ENCODE measurements around the gene ABCE1. TPM values are rescaled to one million over a fixed set of nuclear protein-coding genes. Genes with fewer than 3 reads are reported as not detected.
"Not testable (repeated sequence)": the region's sequence is repeated elsewhere in the genome, so short reads cannot be mapped to it uniquely, and the experiment has no call there.

ABCE1 gene
- total and polyA plus RNA-seq, 8 donors, result 35.1 to 91.9 (median 78.6) TPM

DNA sequence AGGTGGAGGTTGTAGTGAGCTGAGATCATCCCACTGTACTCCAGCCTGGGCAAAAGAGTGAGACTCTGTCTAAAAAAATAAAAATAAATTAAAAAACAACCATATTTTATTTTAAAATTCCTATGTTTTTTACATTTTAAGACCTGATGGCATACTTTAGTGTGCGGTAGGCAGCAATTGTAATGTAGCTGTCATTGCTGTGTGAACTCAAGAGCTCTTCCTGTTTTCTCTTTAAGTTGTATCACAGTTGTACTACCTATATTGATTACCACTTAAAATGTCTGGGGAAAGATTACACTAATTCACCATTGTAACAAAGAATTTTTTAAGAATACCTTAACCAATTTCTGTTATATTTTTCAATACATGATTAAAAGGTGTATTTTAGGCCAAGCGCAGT is 27.3 kb downstream of the ABCE1 start:
- ATAC-seq (no peak), DNase-seq (no peak)
- intact Hi-C loops (cut with DNase I), result no loop called here
- H3K4me3 ChIP-seq, result no peak overlapping the region
- peaks cover 0 to 88% of the 10 kb centered on the region in 2 donors for H3K36me3 ChIP-seq
- H3K27me3 ChIP-seq, result no peaks in the 10 kb centered on the region
- no peaks in the 10 kb centered on the region for H3K4me1 ChIP-seq
- no peak overlapping the region for H3K27ac ChIP-seq
- H3K9me3 ChIP-seq, result no peaks in the 10 kb centered on the region
- TF ChIP-seq, protein P1, sequence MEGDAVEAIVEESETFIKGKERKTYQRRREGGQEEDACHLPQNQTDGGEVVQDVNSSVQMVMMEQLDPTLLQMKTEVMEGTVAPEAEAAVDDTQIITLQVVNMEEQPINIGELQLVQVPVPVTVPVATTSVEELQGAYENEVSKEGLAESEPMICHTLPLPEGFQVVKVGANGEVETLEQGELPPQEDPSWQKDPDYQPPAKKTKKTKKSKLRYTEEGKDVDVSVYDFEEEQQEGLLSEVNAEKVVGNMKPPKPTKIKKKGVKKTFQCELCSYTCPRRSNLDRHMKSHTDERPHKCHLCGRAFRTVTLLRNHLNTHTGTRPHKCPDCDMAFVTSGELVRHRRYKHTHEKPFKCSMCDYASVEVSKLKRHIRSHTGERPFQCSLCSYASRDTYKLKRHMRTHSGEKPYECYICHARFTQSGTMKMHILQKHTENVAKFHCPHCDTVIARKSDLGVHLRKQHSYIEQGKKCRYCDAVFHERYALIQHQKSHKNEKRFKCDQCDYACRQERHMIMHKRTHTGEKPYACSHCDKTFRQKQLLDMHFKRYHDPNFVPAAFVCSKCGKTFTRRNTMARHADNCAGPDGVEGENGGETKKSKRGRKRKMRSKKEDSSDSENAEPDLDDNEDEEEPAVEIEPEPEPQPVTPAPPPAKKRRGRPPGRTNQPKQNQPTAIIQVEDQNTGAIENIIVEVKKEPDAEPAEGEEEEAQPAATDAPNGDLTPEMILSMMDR (IDR thresholded peaks at IDR 0.05), result no peak

DNA sequence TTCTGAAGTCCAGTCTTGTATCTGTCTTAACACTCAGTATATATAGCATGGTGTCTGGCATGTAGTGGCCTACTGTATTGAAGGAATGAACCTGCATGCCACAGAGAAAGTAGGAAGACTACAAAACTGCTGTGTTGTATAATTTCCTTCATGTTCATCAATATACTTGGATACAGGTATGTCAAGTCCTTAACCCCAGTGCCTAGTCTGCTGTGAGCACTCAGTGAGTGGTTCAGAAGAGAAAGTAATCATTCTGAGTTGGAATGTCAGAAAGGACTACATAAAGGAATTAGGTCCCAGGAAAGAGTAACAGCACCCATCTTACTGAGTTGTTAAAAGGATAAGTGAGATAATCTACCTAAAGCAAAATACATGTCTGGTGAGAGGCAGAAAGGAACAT is 32.0 kb downstream of the ABCE1 start:
- TF ChIP-seq, protein P1 (IDR thresholded peaks at IDR 0.05), result no peak
- Histone ChIP-seq H3K4me1 (peaks cover 12 to 17% of the 10 kb centered on the region in 2 donors), H3K36me3 (peaks cover 0 to 45% of the 10 kb centered on the region in 2 donors), H3K4me3 (no peak overlapping the region), H3K27ac (peak overlapping the region; percentile 3 to 51), H3K27me3 (no peaks in the 10 kb centered on the region), H3K9me3 (no peaks in the 10 kb centered on the region)
- intact Hi-C loops (cut with DNase I), result no loop called here
- DNase-seq, result no peak
- ATAC-seq, result no peak

DNA sequence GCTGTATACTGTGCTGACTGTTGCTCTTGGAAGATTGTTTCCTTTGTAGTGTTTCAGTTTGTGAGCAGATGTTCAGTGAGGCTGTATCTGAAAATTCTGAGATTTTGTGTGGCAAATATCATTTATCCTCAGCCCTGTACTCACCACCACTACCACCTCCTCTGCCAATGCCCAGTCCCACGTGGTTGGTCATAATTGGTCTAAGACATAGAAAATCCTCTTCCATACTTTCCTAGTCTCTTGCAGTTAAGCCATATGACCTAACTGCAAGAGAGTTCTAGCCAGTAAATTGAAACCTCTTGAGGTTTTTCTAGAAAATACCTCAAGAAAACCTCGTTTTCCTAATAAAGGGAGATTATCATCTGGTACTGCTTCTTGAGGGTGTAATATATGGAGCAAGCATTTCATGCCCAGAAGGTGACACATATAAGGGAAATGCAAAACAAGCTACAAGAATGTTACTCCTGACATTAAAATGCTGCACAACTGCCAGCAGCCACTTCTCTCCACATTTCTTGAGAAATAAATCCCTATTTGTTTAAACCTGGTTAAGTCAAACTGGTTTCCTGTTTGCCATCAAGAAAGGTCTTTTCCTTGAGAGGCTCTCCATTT is 32.8 kb downstream of the ABCE1 start:
- Histone ChIP-seq H3K9me3 (no peaks in the 10 kb centered on the region), H3K27me3 (no peaks in the 10 kb centered on the region), H3K36me3 (peaks cover 0 to 37% of the 10 kb centered on the region in 2 donors), H3K27ac (peak overlapping the region; percentile 3 to 51), H3K4me1 (peaks cover 12 to 17% of the 10 kb centered on the region in 2 donors), H3K4me3 (no peak overlapping the region)
- intact Hi-C loops (cut with DNase I), result no loop called here
- ATAC-seq (peak; percentile 78), DNase-seq (peak in 1 of 4 donors; percentile 41)
- TF ChIP-seq, protein P1 (IDR thresholded peaks at IDR 0.05), result no peak

DNA sequence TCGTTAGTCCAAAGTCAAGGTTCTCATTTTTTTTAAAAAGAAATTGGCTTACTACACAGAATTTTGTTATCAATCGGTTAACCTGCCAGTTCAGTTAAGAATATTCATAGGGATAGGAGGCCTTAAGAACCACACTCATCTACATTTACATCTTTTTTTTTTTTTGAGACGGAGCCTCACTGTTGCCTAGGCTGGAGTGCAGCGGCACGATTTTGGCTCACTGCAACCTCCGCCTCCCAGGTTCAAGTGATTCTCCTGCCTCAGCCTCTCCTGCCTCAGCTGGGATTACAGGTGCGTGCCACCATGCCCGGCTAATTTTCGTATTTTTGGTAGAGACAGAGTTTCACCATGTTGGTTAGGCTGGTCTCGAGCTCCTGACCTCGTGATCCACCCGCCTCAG is 33.7 kb downstream of the ABCE1 start:
- H3K9me3 ChIP-seq, result no peaks in the 10 kb centered on the region
- H3K27me3 ChIP-seq, result no peaks in the 10 kb centered on the region
- H3K4me3 ChIP-seq, result no peak overlapping the region
- ATAC-seq, result no peak
- DNase-seq, result no peak
- intact Hi-C loops (cut with DNase I), result no loop called here
- peak overlapping the region; percentile 3 to 51 for H3K27ac ChIP-seq
- TF ChIP-seq, protein P1 (IDR thresholded peaks at IDR 0.05), result no peak
- H3K36me3 ChIP-seq, result peaks cover 0 to 27% of the 10 kb centered on the region in 2 donors
- peaks cover 12 to 17% of the 10 kb centered on the region in 2 donors for H3K4me1 ChIP-seq

DNA sequence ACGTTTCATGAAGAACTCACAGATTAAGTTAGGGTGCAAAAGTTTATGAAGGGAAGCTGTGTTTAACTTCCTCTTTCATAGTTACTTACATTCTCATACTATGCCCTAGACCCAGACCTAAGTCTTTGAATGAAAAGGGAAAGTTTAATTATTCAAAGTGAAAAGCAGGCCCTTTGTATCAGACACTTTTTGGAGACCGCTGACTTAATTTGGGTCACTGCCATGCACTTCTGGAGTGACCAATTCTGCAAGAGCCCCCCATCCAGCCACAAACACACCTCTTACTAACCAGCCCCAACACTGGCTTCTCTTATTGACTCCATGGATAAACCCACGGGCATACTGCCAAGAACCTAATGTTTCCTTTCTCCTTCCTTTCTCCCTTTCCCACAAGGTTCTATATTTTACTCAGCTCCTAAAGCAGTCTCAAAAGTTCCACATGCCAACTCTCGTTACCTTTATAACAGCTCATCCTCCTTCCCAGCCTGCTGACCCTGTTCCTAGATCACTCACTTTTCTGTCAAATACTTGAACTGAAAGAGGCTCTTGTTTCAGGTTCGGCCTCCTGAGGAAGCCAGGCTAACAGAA is 34.5 kb downstream of the ABCE1 start:
- Histone ChIP-seq H3K36me3 (peaks cover 0 to 27% of the 10 kb centered on the region in 2 donors), H3K27me3 (no peaks in the 10 kb centered on the region), H3K9me3 (no peaks in the 10 kb centered on the region), H3K4me1 (peaks cover 12 to 17% of the 10 kb centered on the region in 2 donors), H3K4me3 (no peak overlapping the region), H3K27ac (peak overlapping the region in 1 of 2 donors; percentile 3)
- TF ChIP-seq, protein P1 (IDR thresholded peaks at IDR 0.05), result no peak
- ATAC-seq, result no peak
- intact Hi-C loops (cut with DNase I), result no loop called here
- peak in 2 of 4 donors; percentile 1 to 5 for DNase-seq

DNA sequence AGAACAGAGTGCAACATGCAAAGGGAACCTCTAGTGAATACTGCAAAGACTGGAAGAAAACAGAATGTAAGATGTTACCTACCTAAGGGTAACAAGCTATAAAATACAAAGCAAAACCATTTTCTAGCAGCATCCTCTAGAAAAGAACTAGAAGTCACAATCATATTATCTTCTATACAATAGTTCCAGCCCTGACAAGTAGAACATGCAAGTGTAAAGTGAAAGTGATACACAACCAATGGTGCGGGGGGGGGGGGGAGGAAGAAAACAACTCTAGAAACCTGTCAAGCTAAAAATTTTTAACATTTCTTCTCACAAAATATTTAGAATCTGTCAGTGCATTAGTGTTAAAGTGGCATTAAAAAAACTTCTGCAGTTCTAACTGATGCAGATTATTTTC is 38.1 kb downstream of the ABCE1 start:
- ATAC-seq; H3K27ac ChIP-seq; H3K27me3 ChIP-seq; H3K4me3 ChIP-seq; H3K9me3 ChIP-seq; DNase-seq; intact Hi-C loops (cut with DNase I): not testable (repeated sequence)
- peaks cover 0 to 47% of the 10 kb centered on the region in 2 donors for H3K36me3 ChIP-seq
- peaks cover 8 to 17% of the 10 kb centered on the region in 2 donors for H3K4me1 ChIP-seq
